Fibroblast of villous mesenchyme (primary cell): ENCODE results near the gene MTF1. TPM values are rescaled to one million over a fixed set of nuclear protein-coding genes. Genes with fewer than 3 reads are reported as not detected.
A peak's percentile ranks its signal among the peaks of the same experiment; 100 is the strongest.

ENCODE experiments used
- DNase-seq: peaks from one replicate; pipeline ENCODE4 v3.0.0-alpha.2; 2010; ENCODE audit warnings: low read depth
- H3K4me3 ChIP-seq: 2 replicates; pipeline ENCODE4 v1.5.1; 2011; ENCODE audit warnings: low read depth, mild to moderate bottlenecking, low read length
- total RNA-seq: library from RNA; depleted of rRNA; stranded (reverse); fragments of >200 nt; gene quantifications from 2 replicates; pipeline ENCODE4 v1.2.3, GENCODE V29; 2012
- TF ChIP-seq, protein P1 (sequence below): IDR thresholded peaks from 2 replicates; pipeline ENCODE4 v1.5.1; 2012; ENCODE audit warnings: low read depth, mild to moderate bottlenecking, low read length; ENCODE audit not compliant: insufficient read depth

MTF1 gene
- total RNA-seq, 1 donor = 5.6 TPM

DNA sequence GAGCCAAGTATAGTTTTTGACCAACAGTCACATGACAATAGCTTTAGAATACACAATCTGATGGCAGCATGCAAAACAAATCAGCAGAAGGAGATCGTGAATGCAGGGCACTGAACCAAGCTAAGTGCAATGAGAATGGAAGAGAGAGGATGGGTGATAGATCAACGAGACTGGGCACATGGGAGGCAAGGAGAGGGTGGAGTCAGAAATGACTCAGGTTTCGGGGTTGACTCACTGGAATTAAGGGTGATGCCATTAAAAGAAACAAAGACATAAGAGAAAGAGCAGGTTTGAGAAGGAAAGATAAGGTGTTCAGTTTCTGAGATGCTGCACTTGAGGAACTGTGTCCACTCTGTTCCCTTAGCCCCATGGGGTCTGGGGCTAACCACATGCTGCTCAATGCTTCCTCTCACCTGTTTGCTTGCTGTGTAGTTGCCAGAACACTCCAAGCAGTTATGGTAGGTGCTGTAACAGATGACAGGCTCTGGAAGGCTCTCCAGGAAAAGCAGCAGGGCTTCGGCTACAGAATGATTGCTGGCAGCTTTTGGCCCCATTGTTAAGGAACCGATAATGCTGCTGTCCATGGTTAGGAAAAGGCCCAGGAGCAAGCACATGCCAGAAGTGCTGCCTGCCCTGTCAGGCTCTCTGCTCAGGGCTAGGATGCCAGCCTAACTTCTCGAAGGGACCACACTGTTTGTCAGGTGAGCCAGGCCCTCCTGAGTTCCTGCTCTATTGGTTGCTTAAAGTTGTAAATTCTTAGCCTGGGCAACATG, 6.1 kb upstream of the MTF1 start:
- TF ChIP-seq, protein P1, sequence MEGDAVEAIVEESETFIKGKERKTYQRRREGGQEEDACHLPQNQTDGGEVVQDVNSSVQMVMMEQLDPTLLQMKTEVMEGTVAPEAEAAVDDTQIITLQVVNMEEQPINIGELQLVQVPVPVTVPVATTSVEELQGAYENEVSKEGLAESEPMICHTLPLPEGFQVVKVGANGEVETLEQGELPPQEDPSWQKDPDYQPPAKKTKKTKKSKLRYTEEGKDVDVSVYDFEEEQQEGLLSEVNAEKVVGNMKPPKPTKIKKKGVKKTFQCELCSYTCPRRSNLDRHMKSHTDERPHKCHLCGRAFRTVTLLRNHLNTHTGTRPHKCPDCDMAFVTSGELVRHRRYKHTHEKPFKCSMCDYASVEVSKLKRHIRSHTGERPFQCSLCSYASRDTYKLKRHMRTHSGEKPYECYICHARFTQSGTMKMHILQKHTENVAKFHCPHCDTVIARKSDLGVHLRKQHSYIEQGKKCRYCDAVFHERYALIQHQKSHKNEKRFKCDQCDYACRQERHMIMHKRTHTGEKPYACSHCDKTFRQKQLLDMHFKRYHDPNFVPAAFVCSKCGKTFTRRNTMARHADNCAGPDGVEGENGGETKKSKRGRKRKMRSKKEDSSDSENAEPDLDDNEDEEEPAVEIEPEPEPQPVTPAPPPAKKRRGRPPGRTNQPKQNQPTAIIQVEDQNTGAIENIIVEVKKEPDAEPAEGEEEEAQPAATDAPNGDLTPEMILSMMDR = no peak
- no peak for DNase-seq
- H3K4me3 ChIP-seq = no peak overlapping the region

DNA sequence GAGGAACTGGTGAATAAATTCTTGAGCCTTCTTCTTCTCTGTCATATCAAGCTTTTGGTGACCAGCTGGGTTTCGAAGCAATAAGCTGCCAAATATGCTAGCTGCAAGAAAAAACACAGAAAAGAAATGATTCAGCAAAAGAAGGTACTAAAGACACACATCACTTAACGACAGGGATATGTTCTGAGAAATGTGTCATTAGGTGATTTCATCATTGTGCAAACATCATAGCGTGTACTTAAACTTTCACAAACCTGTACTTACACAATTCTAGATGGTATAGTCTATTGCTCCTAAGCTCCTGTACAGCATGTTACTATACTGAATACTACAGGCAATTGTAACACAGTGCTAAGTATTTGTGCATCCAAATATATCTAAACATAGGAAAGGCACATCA, 2.9 kb upstream of the MTF1 start:
- H3K4me3 ChIP-seq = no peak overlapping the region
- no peak for DNase-seq
- TF ChIP-seq, protein P1 = no peak

DNA sequence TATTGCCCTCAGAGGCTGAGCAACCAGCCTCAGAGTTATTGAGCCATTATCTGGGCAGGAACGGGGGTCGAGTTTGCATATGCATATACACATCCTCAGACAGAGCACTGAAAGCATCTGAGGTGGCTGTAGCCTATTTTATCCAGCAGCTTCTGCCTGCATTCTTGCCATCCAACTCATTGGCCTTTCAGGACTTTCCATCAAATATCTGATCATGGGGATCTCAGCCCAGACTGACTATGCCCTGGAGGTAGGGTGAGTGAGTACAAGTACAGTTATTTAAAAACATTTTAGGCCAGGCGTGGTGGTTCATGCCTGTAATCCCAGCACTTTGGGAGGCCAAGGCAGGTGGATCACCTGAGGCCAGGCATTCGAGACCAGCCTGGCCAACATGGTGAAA, 1.8 kb upstream of the MTF1 start:
- H3K4me3 ChIP-seq = no peak overlapping the region
- TF ChIP-seq, protein P1 = no peak
- DNase-seq = no peak

DNA sequence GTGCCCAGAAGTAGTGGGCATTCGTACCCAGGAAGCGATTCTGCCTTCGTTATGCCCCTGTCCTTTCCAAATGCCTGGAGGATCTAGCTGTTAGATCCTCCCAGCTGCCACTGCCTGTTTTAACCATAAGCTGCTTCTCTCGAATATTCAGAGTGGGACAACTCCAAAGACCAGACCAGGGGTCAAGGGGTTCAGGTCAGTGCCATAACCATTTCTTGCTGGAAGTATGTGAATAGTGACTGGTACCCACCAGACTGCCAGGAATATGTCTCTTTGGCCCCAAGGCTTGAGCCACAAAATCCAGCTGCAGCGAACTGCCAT, 914 bp upstream of the MTF1 start:
- peak overlapping the region; percentile 97 for H3K4me3 ChIP-seq
- TF ChIP-seq, protein P1 = no peak
- DNase-seq = no peak

DNA sequence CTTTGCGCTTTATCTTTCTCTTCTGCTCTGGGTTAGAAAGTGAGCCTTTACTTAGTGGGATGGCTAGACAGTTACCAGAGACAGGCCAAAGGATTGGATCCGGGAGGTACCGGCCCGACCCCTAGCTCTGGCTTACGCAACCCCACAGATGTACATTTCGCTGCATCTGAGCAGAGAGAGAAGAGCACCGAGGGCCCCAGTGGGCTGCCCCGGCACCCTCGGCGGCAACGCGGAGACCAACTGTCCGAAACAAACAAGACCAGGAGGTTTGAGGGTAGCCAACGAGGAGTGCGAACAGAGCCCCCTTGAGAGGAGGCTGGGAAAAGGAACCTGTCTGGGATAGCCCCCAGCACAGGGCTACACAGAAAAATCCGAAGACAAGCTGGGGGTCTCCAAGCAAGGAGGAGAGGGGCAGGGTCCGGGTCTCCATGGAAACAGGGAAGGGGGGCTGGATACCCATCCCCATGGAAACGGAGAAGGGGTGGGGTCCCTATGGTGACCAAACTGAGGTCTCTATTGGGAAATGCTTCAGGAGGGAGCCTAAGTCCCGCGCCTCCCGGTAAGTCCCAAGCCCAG, 373 bp downstream of the MTF1 start:
- peak overlapping the region; percentile 97 for H3K4me3 ChIP-seq
- TF ChIP-seq, protein P1 = no peak
- peak; percentile 67 for DNase-seq

DNA sequence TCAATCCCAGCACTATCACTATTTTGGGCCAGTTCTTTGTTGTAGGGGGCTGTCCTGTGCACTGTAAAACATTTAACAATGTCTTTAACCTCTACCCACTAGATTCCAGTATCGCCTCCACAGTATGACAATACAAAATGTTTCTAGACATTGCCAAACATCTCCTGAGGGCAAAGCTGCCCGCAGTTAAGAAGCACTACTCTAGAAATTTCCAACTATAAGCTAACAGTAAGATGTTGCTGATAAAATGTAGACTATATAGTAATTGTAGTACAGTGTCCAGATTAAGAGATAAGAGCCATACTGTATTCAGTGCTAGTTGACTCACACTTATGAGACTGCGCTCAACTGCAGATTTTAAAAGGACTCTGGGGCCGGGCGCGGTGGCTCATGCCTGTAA, 5.0 kb downstream of the MTF1 start:
- no peak overlapping the region for H3K4me3 ChIP-seq
- no peak for DNase-seq
- TF ChIP-seq, protein P1 = no peak
